Activated CD4-positive, alpha-beta T cell treated with anti-CD3 and anti-CD28 coated beads, Interleukin-10, Interleukin-2, amounts not matched to agents 100 ng/mL and 50 ng/mL, durations not matched to agents 16 hours and 8 hours (primary cell): ENCODE measurements around the gene FOXC2.

Experiments used
- DNase-seq: peaks from one replicate; pipeline ENCODE4 v3.0.0-alpha.2; 2020

Gene FOXC2

GRCh38 chr16:86593913-86594620 is 27.4 kb downstream of the FOXC2 start:
- no peak for DNase-seq

GRCh38 chr16:86594721-86595120 is 28.1 kb downstream of the FOXC2 start:
- DNase-seq, result no peak

- no peak for DNase-seq
Observed at GRCh38 chr16:86595983-86596605, 29.5 kb downstream of the FOXC2 start.

GRCh38 chr16:86597126-86597879 is 30.7 kb downstream of the FOXC2 start:
- no peak for DNase-seq

- DNase-seq, result no peak
Observed at GRCh38 chr16:86597880-86598606, 31.4 kb downstream of the FOXC2 start.

- no peak for DNase-seq
Observed at GRCh38 chr16:86598607-86599565, 32.3 kb downstream of the FOXC2 start.

GRCh38 chr16:86601356-86601755 is 34.7 kb downstream of the FOXC2 start:
- DNase-seq, result no peak

- DNase-seq, result no peak
Observed at GRCh38 chr16:86602521-86602920, 35.9 kb downstream of the FOXC2 start.

- peak; percentile 27 for DNase-seq
Observed at GRCh38 chr16:86604436-86605193, 38.0 kb downstream of the FOXC2 start.

- DNase-seq, result no peak
Observed at GRCh38 chr16:86605950-86606349, 39.3 kb downstream of the FOXC2 start.

GRCh38 chr16:86608301-86608747 is 41.7 kb downstream of the FOXC2 start:
- no peak for DNase-seq

GRCh38 chr16:86609115-86609514 is 42.5 kb downstream of the FOXC2 start:
- no peak for DNase-seq

- no peak for DNase-seq
Observed at GRCh38 chr16:86609661-86610060, 43.0 kb downstream of the FOXC2 start.

GRCh38 chr16:86610779-86611524 is 44.3 kb downstream of the FOXC2 start:
- no peak for DNase-seq

- DNase-seq, result no peak
Observed at GRCh38 chr16:86611525-86611855, 44.9 kb downstream of the FOXC2 start.

GRCh38 chr16:86611941-86612340 is 45.3 kb downstream of the FOXC2 start:
- no peak for DNase-seq

GRCh38 chr16:86614699-86615098 is 48.1 kb downstream of the FOXC2 start:
- DNase-seq, result no peak

- no peak for DNase-seq
Observed at GRCh38 chr16:86616906-86617305, 50.3 kb downstream of the FOXC2 start.

- DNase-seq, result no peak
Observed at GRCh38 chr16:86618431-86619238, 52.0 kb downstream of the FOXC2 start.
